SK-N-MC (cell line): Measurements from ENCODE around the gene CFAP70.

ENCODE experiments used
- EZH2 ChIP-seq: fragments of 200-600 bp; sonication (generic); IDR thresholded peaks from one replicate; pipeline ENCODE4 v1.6.1; 2017; ENCODE audit warnings: antibody characterized with exemption
- FOXP2 ChIP-seq: optimal IDR thresholded peaks from 2 replicates; pipeline ENCODE3; 2011; ENCODE audit warnings: mild to moderate bottlenecking, moderate library complexity; ENCODE audit not compliant: insufficient read depth; ENCODE audit errors: extremely low read length, control extremely low read depth

GRCh38 chr10:73211106-73211811 is 147.4 kb downstream of the CFAP70 start:
- TF ChIP-seq FOXP2 = no peak
- no peak for TF ChIP-seq EZH2
